K562 (cell line): ENCODE measurements around the gene SLC20A1. TPM values are rescaled to one million over a fixed set of nuclear protein-coding genes. Genes with fewer than 3 reads are reported as not detected.

Experiments used
- CXXC5 ChIP-seq: fragments of 250-450 bp; sonication (Bioruptor Pico); IDR thresholded peaks from 2 replicates; pipeline ENCODE4 v1.8.0; 2022; ENCODE audit warnings: inconsistent platforms, mild to moderate bottlenecking, moderate library complexity
- ETV6 ChIP-seq, 3 experiments: fragments of 150-350 bp in 1 of 3; sonication (generic) in 1 of 3; formaldehyde crosslinking in 1 of 3; IDR thresholded peaks; 2 replicates each; pipeline versions ENCODE4 v1.6.1 to v1.8.0; 2014 to 2022; ENCODE audit warnings: borderline replicate concordance in 2 of 3, low read depth in 2 of 3, antibody characterized with exemption in 1 of 3, low read length in 1 of 3, mild to moderate bottlenecking in 1 of 3, missing genetic modification reagents in 1 of 3
- MTA1 ChIP-seq: fragments of 450-650 bp; IDR thresholded peaks from 2 replicates; pipeline ENCODE4 v1.6.1; 2017; ENCODE audit warnings: borderline replicate concordance
- NFXL1 ChIP-seq: fragments of 450-650 bp; formaldehyde crosslinking; IDR thresholded peaks from 2 replicates; pipeline ENCODE4 v1.4.0; 2021; ENCODE audit warnings: mild to moderate bottlenecking
- NR1H2 ChIP-seq: sonication (generic); formaldehyde crosslinking; IDR thresholded peaks from 2 replicates; pipeline ENCODE4 v1.4.0; 2020; ENCODE audit warnings: mild to moderate bottlenecking, missing genetic modification reagents
- PHB2 ChIP-seq: fragments of 450-650 bp; IDR thresholded peaks from 2 replicates; pipeline ENCODE4 v1.6.1; 2017; ENCODE audit warnings: low read depth
- RBM15 ChIP-seq: fragments of 200-400 bp; formaldehyde crosslinking; IDR thresholded peaks from 2 replicates; pipeline ENCODE4 v1.6.1; 2018; ENCODE audit warnings: mild to moderate bottlenecking, low read length, moderate library complexity; ENCODE audit not compliant: insufficient read depth
- SMARCA5 ChIP-seq: fragments of 450-650 bp; IDR thresholded peaks from 2 replicates; pipeline ENCODE4 v1.6.1; 2016
- YY1 ChIP-seq, 3 experiments: IDR thresholded peaks; 2 replicates each; pipeline ENCODE4 v1.6.1; 2011; ENCODE audit warnings: low read length in 2 of 3, mild to moderate bottlenecking in 2 of 3, moderate library complexity in 2 of 3, borderline replicate concordance in 1 of 3, control low read depth in 1 of 3, low read depth in 1 of 3; ENCODE audit not compliant: insufficient read depth in 3 of 3, insufficient replicate concordance in 2 of 3, control insufficient read depth in 1 of 3, insufficient read length in 1 of 3; ENCODE audit errors: extremely low read depth in 1 of 3
- polyA plus RNA-seq, 8 experiments: library from polyadenylated mRNA; depleted of rRNA in 4 of 8; stranded (reverse) in 5 of 8; unstranded in 3 of 8; fragments of >200 nt; fragmentation: Nextera tagmentation in 2 of 8; fragmentation: Illumina TruSeq in 1 of 8; extraction: Ambion mirVana in 2 of 8; extraction: Trizol in 1 of 8; gene quantifications; 2 replicates each; pipeline versions ENCODE4 v1.2.1 to v1.2.3, GENCODE V29; 2011 to 2014; ENCODE audit warnings: inconsistent platforms in 1 of 8, missing spikeins in 1 of 8
- total RNA-seq, 7 experiments: library from RNA; depleted of rRNA in 6 of 7; stranded (reverse); fragments of >200 nt in 6 of 7; fragmentation: Illumina TruSeq in 2 of 7; extraction: Trizol in 2 of 7; gene quantifications; 2 replicates each; pipeline versions ENCODE4 v1.2.1 to v1.2.3, GENCODE V29; 2011 to 2021; ENCODE audit warnings: low replicate concordance in 1 of 7
- TF ChIP-seq, protein P1 (sequence below), 2 experiments: fragments of 450-650 bp; formaldehyde crosslinking in 1 of 2; IDR thresholded peaks; 2 replicates each; pipeline versions ENCODE4 v1.4.0 to v1.6.1; 2014 to 2020; ENCODE audit warnings: mild to moderate bottlenecking in 2 of 2, borderline replicate concordance in 1 of 2, low read depth in 1 of 2
- TF ChIP-seq, protein P2 (sequence below): sonication (generic); IDR thresholded peaks from 2 replicates; pipeline ENCODE4 v1.6.1; 2016
- TF ChIP-seq, protein P3 (sequence below): sonication (generic); formaldehyde crosslinking; IDR thresholded peaks from 2 replicates; pipeline ENCODE4 v1.8.0; 2023; ENCODE audit warnings: mild to moderate bottlenecking, missing genetic modification reagents

Gene SLC20A1
- total and polyA plus RNA-seq, 9 of the 15 experiments (the other 6 are each of a cell fraction or from before 2014, with no cell fraction given), result 53.8 to 150 (median 74.7) TPM

DNA sequence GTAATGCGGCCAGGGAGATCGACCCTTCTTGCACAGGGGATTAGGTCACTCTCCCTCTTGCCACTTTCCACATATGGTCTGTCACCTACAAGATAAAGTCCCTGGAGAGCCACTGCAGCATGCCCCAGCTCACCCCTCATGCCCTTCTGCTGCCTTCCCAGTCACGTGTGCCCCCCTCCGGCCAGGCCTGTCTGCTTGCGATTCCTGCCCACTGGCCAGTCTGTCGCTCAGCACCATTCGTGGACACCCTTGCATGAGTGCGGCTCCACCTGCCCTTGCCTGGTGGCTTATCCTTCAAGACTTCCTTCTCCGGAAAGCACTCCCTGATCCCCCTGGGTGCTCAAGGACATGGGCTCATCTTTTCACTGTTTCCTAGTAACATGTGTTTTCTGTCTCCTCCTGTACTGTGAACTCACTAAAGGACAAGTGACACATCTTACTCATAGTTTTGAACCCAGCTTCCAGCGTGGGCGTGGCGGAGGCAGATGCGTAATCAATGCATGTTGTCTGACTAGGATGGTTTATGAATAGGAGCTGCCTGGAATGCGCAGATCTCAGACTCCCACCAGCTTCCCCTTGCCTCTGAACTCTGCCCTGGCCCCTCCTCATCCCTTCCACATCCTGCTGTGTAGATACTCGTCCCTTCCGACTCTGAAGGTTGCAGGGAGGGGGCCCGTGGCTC is 67.3 kb downstream of the SLC20A1 start (continued):
- TF ChIP-seq ETV6 (IDR thresholded peaks at IDR 0.05; ENCODE audit: borderline replicate concordance in 1 of 2, low read depth in 2 of 2, low read length in 1 of 2) (no peak), ETV6 (CRISPR knock-in tag; IDR thresholded peaks at IDR 0.05; ENCODE audit: borderline replicate concordance) (no peak), NFXL1 (no peak), MTA1 (no peak), SMARCA5 (peak; percentile 32; the same call in 1 of the 2 replicates), RBM15 (no peak), CXXC5 (no peak), YY1 (IDR thresholded peaks at IDR 0.05; ENCODE audit: borderline replicate concordance in 1 of 3, control insufficient read depth in 1 of 3, extremely low read depth in 1 of 3, insufficient read depth in 3 of 3, insufficient read length in 1 of 3, insufficient replicate concordance in 2 of 3, low read depth in 1 of 3, low read length in 2 of 3) (no peak), PHB2 (no peak), NR1H2 (CRISPR knock-in tag) (no peak)
- TF ChIP-seq, protein P1, sequence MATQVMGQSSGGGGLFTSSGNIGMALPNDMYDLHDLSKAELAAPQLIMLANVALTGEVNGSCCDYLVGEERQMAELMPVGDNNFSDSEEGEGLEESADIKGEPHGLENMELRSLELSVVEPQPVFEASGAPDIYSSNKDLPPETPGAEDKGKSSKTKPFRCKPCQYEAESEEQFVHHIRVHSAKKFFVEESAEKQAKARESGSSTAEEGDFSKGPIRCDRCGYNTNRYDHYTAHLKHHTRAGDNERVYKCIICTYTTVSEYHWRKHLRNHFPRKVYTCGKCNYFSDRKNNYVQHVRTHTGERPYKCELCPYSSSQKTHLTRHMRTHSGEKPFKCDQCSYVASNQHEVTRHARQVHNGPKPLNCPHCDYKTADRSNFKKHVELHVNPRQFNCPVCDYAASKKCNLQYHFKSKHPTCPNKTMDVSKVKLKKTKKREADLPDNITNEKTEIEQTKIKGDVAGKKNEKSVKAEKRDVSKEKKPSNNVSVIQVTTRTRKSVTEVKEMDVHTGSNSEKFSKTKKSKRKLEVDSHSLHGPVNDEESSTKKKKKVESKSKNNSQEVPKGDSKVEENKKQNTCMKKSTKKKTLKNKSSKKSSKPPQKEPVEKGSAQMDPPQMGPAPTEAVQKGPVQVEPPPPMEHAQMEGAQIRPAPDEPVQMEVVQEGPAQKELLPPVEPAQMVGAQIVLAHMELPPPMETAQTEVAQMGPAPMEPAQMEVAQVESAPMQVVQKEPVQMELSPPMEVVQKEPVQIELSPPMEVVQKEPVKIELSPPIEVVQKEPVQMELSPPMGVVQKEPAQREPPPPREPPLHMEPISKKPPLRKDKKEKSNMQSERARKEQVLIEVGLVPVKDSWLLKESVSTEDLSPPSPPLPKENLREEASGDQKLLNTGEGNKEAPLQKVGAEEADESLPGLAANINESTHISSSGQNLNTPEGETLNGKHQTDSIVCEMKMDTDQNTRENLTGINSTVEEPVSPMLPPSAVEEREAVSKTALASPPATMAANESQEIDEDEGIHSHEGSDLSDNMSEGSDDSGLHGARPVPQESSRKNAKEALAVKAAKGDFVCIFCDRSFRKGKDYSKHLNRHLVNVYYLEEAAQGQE (IDR thresholded peaks at IDR 0.05; ENCODE audit: borderline replicate concordance), result 0 out of 2 replicates have a peak, but pooled peaks have one; percentile 7
- TF ChIP-seq, protein P1 (CRISPR knock-in tag; IDR thresholded peaks at IDR 0.05; ENCODE audit: low read depth), result no peak
- TF ChIP-seq, protein P2, sequence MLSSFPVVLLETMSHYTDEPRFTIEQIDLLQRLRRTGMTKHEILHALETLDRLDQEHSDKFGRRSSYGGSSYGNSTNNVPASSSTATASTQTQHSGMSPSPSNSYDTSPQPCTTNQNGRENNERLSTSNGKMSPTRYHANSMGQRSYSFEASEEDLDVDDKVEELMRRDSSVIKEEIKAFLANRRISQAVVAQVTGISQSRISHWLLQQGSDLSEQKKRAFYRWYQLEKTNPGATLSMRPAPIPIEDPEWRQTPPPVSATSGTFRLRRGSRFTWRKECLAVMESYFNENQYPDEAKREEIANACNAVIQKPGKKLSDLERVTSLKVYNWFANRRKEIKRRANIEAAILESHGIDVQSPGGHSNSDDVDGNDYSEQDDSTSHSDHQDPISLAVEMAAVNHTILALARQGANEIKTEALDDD, result no peak; the same call in 1 of the 2 replicates
- TF ChIP-seq, protein P3, sequence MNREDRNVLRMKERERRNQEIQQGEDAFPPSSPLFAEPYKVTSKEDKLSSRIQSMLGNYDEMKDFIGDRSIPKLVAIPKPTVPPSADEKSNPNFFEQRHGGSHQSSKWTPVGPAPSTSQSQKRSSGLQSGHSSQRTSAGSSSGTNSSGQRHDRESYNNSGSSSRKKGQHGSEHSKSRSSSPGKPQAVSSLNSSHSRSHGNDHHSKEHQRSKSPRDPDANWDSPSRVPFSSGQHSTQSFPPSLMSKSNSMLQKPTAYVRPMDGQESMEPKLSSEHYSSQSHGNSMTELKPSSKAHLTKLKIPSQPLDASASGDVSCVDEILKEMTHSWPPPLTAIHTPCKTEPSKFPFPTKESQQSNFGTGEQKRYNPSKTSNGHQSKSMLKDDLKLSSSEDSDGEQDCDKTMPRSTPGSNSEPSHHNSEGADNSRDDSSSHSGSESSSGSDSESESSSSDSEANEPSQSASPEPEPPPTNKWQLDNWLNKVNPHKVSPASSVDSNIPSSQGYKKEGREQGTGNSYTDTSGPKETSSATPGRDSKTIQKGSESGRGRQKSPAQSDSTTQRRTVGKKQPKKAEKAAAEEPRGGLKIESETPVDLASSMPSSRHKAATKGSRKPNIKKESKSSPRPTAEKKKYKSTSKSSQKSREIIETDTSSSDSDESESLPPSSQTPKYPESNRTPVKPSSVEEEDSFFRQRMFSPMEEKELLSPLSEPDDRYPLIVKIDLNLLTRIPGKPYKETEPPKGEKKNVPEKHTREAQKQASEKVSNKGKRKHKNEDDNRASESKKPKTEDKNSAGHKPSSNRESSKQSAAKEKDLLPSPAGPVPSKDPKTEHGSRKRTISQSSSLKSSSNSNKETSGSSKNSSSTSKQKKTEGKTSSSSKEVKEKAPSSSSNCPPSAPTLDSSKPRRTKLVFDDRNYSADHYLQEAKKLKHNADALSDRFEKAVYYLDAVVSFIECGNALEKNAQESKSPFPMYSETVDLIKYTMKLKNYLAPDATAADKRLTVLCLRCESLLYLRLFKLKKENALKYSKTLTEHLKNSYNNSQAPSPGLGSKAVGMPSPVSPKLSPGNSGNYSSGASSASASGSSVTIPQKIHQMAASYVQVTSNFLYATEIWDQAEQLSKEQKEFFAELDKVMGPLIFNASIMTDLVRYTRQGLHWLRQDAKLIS (CRISPR knock-in tag), result no peak
